ENCODE measurements around the gene RNU1-3. TPM values are rescaled to one million over a fixed set of nuclear protein-coding genes. Genes with fewer than 3 reads are reported as not detected.
"Not testable (repeated sequence)": the region's sequence is repeated elsewhere in the genome, so short reads cannot be mapped to it uniquely, and the experiment has no call there.

RNU1-3 gene
- total and polyA plus RNA-seq, 9 of the 15 experiments (the other 6 are each of a cell fraction or from before 2014, with no cell fraction given), result under 0.01 to 32,823 (median 2,538) TPM; not detected in 4

- TF ChIP-seq ZNF140 (CRISPR knock-in tag; IDR thresholded peaks at IDR 0.05), result 0 out of 2 replicates have a peak, but pooled peaks have one; percentile 12
- TF ChIP-seq SMAD4 (CRISPR knock-in tag; conservative IDR thresholded peaks at IDR 0.05), result peak; percentile 63
- peak; percentile 36 for TF ChIP-seq ZNF707 (CRISPR knock-in tag; conservative IDR thresholded peaks at IDR 0.05)
- peak; percentile 74 for TF ChIP-seq MXD1 (CRISPR knock-in tag; IDR thresholded peaks at IDR 0.05; ENCODE audit: borderline replicate concordance, poor library complexity, severe bottlenecking)
- peak; percentile 88 for TF ChIP-seq DMBX1 (CRISPR knock-in tag; IDR thresholded peaks at IDR 0.05; ENCODE audit: borderline replicate concordance)
- TF ChIP-seq NFRKB (IDR thresholded peaks at IDR 0.05; ENCODE audit: low read depth), result peak; percentile 33
- peak; percentile 89; the same call in 1 of the 2 replicates for TF ChIP-seq HOMEZ (CRISPR knock-in tag; IDR thresholded peaks at IDR 0.05)
- peak; percentile 61 for TF ChIP-seq MTA3 (IDR thresholded peaks at IDR 0.05; ENCODE audit: borderline replicate concordance)
- TF ChIP-seq HSF4 (CRISPR knock-in tag; IDR thresholded peaks at IDR 0.05; ENCODE audit: borderline replicate concordance), result 0 out of 2 replicates have a peak, but pooled peaks have one; percentile 26
- not testable (repeated sequence) for TF ChIP-seq ZNF740 (CRISPR knock-in tag; IDR thresholded peaks at IDR 0.05)
- TF ChIP-seq ZNF740 (tag; IDR thresholded peaks at IDR 0.05), result peak in 1 of 2 experiments; percentile 56; a peak in 2 of 4 replicates
- TF ChIP-seq SMARCE1 (IDR thresholded peaks at IDR 0.05), result 0 out of 2 replicates have a peak, but pooled peaks have one; percentile 9
- TF ChIP-seq LEF1 (IDR thresholded peaks at IDR 0.05), result 0 out of 2 replicates have a peak, but pooled peaks have one; percentile 20
- TF ChIP-seq FOXP1 (CRISPR knock-in tag; IDR thresholded peaks at IDR 0.05), result 0 out of 2 replicates have a peak, but pooled peaks have one; percentile 20
- peak; percentile 84 for TF ChIP-seq RB1 (IDR thresholded peaks at IDR 0.05; ENCODE audit: low read depth)
- TF ChIP-seq CHD2 (IDR thresholded peaks at IDR 0.05; ENCODE audit: low read depth, low read length), result peak; percentile 32; the same call in 1 of the 2 replicates
- TF ChIP-seq ZFPM2 (CRISPR knock-in tag; IDR thresholded peaks at IDR 0.05), result 0 out of 2 replicates have a peak, but pooled peaks have one; percentile 73
- TF ChIP-seq ZBED1 (IDR thresholded peaks at IDR 0.05), result 0 out of 2 replicates have a peak, but pooled peaks have one; percentile 27
Observed at GRCh38 chr1:16645271-16646060, 21.3 kb downstream of the RNU1-3 start (continued).
